A549 (cell line): ENCODE measurements around the gene ATP1B3.

Source experiments
- EP300 ChIP-seq, 2 experiments: fragments of >200 bp; sonication (Bioruptor Twin); formaldehyde crosslinking; IDR thresholded peaks; 2 replicates in 1 of 2; 3 replicates in 1 of 2; pipeline ENCODE4 v1.6.1; 2016 to 2017
- FOSL2 ChIP-seq, 2 experiments: fragments of 450-650 bp in 1 of 2; fragments of >200 bp in 1 of 2; sonication (Bioruptor Twin) in 1 of 2; formaldehyde crosslinking; IDR thresholded peaks; 2 replicates each; pipeline versions ENCODE4 v1.5.0 to v1.6.1; 2016 to 2020; ENCODE audit warnings: mild to moderate bottlenecking in 1 of 2, moderate library complexity in 1 of 2
- MAFK ChIP-seq: fragments of 450-650 bp; IDR thresholded peaks from 2 replicates; pipeline ENCODE4 v1.6.1; 2014; ENCODE audit not compliant: partially characterized antibody
- POLR2A ChIP-seq: IDR thresholded peaks from 2 replicates; pipeline ENCODE4 v1.6.1; 2012; ENCODE audit warnings: mild to moderate bottlenecking, low read length
- RFX5 ChIP-seq: fragments of 450-650 bp; IDR thresholded peaks from 2 replicates; pipeline ENCODE4 v1.7.1; 2014; ENCODE audit warnings: antibody characterized with exemption, mild to moderate bottlenecking, moderate library complexity
- TF ChIP-seq, protein P1 (sequence below): fragments of >200 bp; sonication (Bioruptor Twin); formaldehyde crosslinking; IDR thresholded peaks from 3 replicates; pipeline ENCODE4 v1.5.1; 2016
- TF ChIP-seq, protein P2 (sequence below): IDR thresholded peaks from 2 replicates; pipeline ENCODE4 v1.6.1; 2012; ENCODE audit warnings: low read depth, borderline replicate concordance

DNA sequence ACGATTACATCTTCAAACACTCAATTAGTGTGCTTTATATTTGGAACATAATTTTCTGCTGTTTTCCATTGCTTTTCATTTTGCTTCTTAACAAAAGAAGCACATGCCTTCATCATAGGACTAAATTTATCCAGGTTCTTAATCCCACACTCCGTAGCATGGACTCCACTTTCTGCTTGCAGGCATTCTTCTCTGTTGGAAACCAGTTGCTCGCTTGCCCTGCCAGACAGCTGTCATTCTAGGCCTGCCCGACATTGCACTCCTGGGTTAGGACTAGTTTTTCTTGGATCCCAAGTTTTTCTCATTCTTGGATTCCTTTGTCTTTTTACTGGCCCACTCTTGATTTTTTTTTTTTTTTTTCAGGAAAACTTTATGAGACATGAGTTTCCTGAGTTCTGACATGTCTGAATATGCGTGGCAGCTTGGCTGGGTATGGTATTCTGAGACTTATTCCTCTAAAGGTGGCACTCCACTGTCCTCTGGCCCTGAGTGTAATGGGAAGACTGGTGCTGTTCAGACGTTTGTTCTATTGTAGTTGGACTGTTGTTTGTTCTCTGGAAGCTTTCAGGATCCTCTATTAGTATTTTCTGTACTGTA, 6.3 kb upstream of the ATP1B3 start:
- TF ChIP-seq MAFK (no peak), EP300 (IDR thresholded peaks at IDR 0.05) (no peak), FOSL2 (IDR thresholded peaks at IDR 0.05) (no peak), FOSL2 (CRISPR knock-in tag; IDR thresholded peaks at IDR 0.05) (no peak), POLR2A (no peak), RFX5 (no peak)
- TF ChIP-seq, protein P1, sequence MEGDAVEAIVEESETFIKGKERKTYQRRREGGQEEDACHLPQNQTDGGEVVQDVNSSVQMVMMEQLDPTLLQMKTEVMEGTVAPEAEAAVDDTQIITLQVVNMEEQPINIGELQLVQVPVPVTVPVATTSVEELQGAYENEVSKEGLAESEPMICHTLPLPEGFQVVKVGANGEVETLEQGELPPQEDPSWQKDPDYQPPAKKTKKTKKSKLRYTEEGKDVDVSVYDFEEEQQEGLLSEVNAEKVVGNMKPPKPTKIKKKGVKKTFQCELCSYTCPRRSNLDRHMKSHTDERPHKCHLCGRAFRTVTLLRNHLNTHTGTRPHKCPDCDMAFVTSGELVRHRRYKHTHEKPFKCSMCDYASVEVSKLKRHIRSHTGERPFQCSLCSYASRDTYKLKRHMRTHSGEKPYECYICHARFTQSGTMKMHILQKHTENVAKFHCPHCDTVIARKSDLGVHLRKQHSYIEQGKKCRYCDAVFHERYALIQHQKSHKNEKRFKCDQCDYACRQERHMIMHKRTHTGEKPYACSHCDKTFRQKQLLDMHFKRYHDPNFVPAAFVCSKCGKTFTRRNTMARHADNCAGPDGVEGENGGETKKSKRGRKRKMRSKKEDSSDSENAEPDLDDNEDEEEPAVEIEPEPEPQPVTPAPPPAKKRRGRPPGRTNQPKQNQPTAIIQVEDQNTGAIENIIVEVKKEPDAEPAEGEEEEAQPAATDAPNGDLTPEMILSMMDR: no peak
- TF ChIP-seq, protein P2, sequence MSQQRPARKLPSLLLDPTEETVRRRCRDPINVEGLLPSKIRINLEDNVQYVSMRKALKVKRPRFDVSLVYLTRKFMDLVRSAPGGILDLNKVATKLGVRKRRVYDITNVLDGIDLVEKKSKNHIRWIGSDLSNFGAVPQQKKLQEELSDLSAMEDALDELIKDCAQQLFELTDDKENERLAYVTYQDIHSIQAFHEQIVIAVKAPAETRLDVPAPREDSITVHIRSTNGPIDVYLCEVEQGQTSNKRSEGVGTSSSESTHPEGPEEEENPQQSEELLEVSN: no peak
